OCI-LY3 (cell line): ENCODE results near the gene CAST.
"Not testable (repeated sequence)": the region's sequence is repeated elsewhere in the genome, so short reads cannot be mapped to it uniquely, and the experiment has no call there.

ENCODE experiments used
- H2AFZ ChIP-seq: fragments of 200-600, 300-600 bp; shearing (Covaris generic); 2 replicates; pipeline ENCODE4 v1.6.0; 2014; ENCODE audit warnings: antibody characterized with exemption, low read depth, low read length
- H3K27ac ChIP-seq: fragments of 200-600, 300-600 bp; sonication (generic); 2 replicates; pipeline ENCODE4 v1.5.1; 2014; ENCODE audit warnings: mild to moderate bottlenecking, low read length, moderate library complexity, mixed read lengths
- H3K27me3 ChIP-seq: fragments of 200-600, 300-600 bp; sonication (generic); 2 replicates; pipeline ENCODE4 v1.6.1; 2014; ENCODE audit warnings: low read depth, low read length, mixed read lengths
- H3K36me3 ChIP-seq: fragments of 200-600, 300-600 bp; sonication (generic); replicated peaks from 2 replicates; pipeline ENCODE3; 2014; ENCODE audit warnings: low read depth, low read length, mixed read lengths
- H3K4me1 ChIP-seq: fragments of 300-600, 200-600 bp; sonication (generic); 2 replicates; pipeline ENCODE4 v1.6.1; 2014; ENCODE audit warnings: low read length, mixed read lengths
- H3K4me2 ChIP-seq: fragments of 200-600, 300-600 bp; sonication (generic); 2 replicates; pipeline ENCODE4 v1.6.1; 2014; ENCODE audit warnings: low read length, mixed read lengths
- H3K4me3 ChIP-seq: fragments of 300-600, 200-600 bp; sonication (generic); 2 replicates; pipeline ENCODE4 v1.5.1; 2014; ENCODE audit warnings: antibody characterized with exemption, mild to moderate bottlenecking, low read length, moderate library complexity
- H3K79me2 ChIP-seq: fragments of 300-600, 200-600 bp; shearing (Covaris generic); 2 replicates; pipeline ENCODE4 v1.6.1; 2014; ENCODE audit warnings: mild to moderate bottlenecking, low read length, mixed read lengths
- H3K9ac ChIP-seq: fragments of 300-600, 200-600 bp; shearing (Covaris generic); 2 replicates; pipeline ENCODE4 v1.6.0; 2014; ENCODE audit warnings: mild to moderate bottlenecking, low read length, moderate library complexity
- H3K9me3 ChIP-seq: fragments of 200-600, 300-600 bp; shearing (Covaris generic); 2 replicates; pipeline ENCODE4 v1.6.1; 2014; ENCODE audit warnings: low read length, mixed read lengths; ENCODE audit not compliant: insufficient read depth
- H4K20me1 ChIP-seq: fragments of 200-600, 300-600 bp; sonication (generic); 2 replicates; pipeline ENCODE4 v1.6.1; 2016; ENCODE audit warnings: low read length, mixed read lengths; ENCODE audit not compliant: insufficient read depth
- EZH2phosphoT487 ChIP-seq: fragments of 200-600 bp; shearing (Covaris generic); IDR thresholded peaks from 2 replicates; pipeline ENCODE4 v1.6.1; 2018; ENCODE audit warnings: antibody characterized with exemption, mixed run types, low read depth
- TF ChIP-seq, protein P1 (sequence below): fragments of 200-600, 300-600 bp; sonication (generic); IDR thresholded peaks from 2 replicates; pipeline ENCODE4 v1.5.1; 2014; ENCODE audit warnings: antibody characterized with exemption, low read length, low read depth

CAST gene

DNA sequence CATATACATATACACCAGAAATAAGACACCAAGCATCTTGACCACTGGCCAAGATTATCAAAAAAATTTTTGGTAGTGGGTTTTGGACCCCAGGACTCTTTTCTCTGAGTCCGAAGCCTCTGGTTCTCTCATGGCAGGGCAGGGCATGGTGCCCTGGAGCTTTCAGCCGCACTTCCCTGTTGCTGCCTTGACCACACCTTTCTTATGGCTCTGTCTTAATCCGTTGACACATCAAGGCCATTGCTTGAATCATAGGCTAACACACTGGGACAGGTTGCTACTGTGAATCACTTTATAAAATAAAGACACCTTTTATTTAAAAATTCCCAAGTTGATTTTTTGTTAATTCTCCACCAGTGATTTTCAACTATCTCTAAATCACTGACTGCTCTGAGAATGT lies 45.4 kb upstream of the CAST start:
- H2AFZ ChIP-seq, result no peak overlapping the region
- H3K36me3 ChIP-seq, result no peaks in the 10 kb centered on the region
- H4K20me1 ChIP-seq, result peaks cover 3% of the 10 kb centered on the region; the same call in 1 of the 2 replicates
- H3K79me2 ChIP-seq, result no peaks in the 10 kb centered on the region
- H3K4me1 ChIP-seq, result peaks cover 14% of the 10 kb centered on the region
- no peak for TF ChIP-seq EZH2phosphoT487
- TF ChIP-seq, protein P1, sequence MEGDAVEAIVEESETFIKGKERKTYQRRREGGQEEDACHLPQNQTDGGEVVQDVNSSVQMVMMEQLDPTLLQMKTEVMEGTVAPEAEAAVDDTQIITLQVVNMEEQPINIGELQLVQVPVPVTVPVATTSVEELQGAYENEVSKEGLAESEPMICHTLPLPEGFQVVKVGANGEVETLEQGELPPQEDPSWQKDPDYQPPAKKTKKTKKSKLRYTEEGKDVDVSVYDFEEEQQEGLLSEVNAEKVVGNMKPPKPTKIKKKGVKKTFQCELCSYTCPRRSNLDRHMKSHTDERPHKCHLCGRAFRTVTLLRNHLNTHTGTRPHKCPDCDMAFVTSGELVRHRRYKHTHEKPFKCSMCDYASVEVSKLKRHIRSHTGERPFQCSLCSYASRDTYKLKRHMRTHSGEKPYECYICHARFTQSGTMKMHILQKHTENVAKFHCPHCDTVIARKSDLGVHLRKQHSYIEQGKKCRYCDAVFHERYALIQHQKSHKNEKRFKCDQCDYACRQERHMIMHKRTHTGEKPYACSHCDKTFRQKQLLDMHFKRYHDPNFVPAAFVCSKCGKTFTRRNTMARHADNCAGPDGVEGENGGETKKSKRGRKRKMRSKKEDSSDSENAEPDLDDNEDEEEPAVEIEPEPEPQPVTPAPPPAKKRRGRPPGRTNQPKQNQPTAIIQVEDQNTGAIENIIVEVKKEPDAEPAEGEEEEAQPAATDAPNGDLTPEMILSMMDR, result no peak
- no peak overlapping the region for H3K4me3 ChIP-seq
- H3K27ac ChIP-seq, result no peak overlapping the region
- no peaks in the 10 kb centered on the region for H3K9me3 ChIP-seq
- no peak overlapping the region for H3K4me2 ChIP-seq
- H3K9ac ChIP-seq, result no peak overlapping the region
- H3K27me3 ChIP-seq, result peaks cover 10% of the 10 kb centered on the region

DNA sequence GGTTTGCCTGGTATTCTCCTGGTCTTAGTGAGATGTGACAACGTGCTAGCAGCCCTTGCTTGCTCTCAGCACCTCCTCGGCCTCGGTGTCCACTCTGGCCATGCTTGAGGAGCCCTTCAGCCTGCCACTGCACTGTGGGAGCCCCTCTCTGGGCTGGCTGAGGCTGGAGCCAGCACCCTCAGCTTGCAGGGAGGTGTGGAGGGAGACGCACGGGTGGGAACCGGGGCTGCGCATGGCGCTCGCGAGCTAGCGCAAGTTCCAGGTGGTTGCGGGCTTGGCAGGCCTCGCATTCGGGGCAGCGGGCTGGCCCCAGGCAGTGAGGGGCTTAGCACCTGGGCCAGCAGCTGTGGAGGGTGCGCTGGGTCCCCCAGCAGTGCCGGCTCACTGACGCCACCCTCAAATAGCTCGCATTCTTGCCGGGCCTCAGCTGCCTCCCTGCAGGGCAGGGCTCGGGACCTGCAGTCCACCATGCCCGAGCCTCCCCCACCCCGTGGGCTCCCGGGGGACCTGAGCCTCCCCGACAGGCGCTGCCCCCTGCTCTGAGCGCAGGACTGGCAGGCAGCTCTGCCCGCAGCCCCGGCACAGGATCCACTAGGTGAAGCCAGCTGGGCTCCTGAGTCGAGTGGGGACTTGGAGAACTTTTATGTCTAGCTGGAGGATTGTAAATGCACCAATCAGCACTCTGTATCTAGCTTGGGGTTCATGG lies 43.7 kb upstream of the CAST start:
- not testable (repeated sequence) for H3K4me2 ChIP-seq, H3K79me2 ChIP-seq, H3K9ac ChIP-seq, H2AFZ ChIP-seq, H3K27me3 ChIP-seq, H3K9me3 ChIP-seq, H4K20me1 ChIP-seq, H3K27ac ChIP-seq, H3K4me3 ChIP-seq, H3K36me3 ChIP-seq
- peaks cover 14% of the 10 kb centered on the region for H3K4me1 ChIP-seq

- Histone ChIP-seq H3K27ac (no peak overlapping the region), H3K4me2 (no peak overlapping the region)
Observed at GRCh38 chr5:96619946-96620345, 42.2 kb upstream of the CAST start.

DNA sequence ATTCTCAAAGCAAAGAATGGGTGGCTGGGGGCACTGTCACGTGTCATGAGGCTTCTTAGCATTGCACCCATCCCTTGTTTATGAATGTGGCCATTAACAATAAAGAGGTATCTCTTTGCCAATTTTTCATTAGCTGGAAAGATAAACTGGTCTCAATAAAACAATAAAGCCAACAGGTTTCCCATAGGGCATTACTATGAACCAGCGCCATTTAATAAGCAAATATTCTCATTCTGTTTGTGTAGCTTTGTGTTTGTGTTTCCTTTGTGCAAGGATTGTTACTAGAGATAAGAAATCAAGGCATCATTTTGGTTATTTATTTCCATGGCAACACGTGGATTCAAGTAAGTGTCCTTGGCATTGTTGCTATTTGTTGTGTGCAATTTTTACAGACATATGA lies 37.6 kb upstream of the CAST start:
- H3K4me1 ChIP-seq, result no peaks in the 10 kb centered on the region
- H3K27me3 ChIP-seq, result no peaks in the 10 kb centered on the region
- H3K79me2 ChIP-seq, result no peaks in the 10 kb centered on the region
- H3K27ac ChIP-seq, result no peak overlapping the region
- no peaks in the 10 kb centered on the region for H3K36me3 ChIP-seq
- no peak overlapping the region for H2AFZ ChIP-seq
- no peak overlapping the region for H3K4me2 ChIP-seq
- no peak overlapping the region for H3K4me3 ChIP-seq
- TF ChIP-seq, protein P1, result no peak
- no peak for TF ChIP-seq EZH2phosphoT487
- H3K9ac ChIP-seq, result no peak overlapping the region
- no peaks in the 10 kb centered on the region for H3K9me3 ChIP-seq
- H4K20me1 ChIP-seq, result no peaks in the 10 kb centered on the region

More at GRCh38 chr5:96619946-96620345, 42.2 kb upstream of the CAST start:
- Histone ChIP-seq H3K4me3 (no peak overlapping the region), H3K9ac (no peak overlapping the region), H3K27me3 (no peaks in the 10 kb centered on the region), H3K9me3 (no peaks in the 10 kb centered on the region), H3K4me1 (peaks cover 6% of the 10 kb centered on the region), H4K20me1 (no peaks in the 10 kb centered on the region), H3K36me3 (no peaks in the 10 kb centered on the region), H2AFZ (no peak overlapping the region), H3K79me2 (no peaks in the 10 kb centered on the region)
- TF ChIP-seq, protein P1, result no peak
- TF ChIP-seq EZH2phosphoT487, result no peak
